ENCODE data around the gene DIP2C. TPM values are rescaled to one million over a fixed set of nuclear protein-coding genes. Genes with fewer than 3 reads are reported as not detected.
A peak's percentile ranks its signal among the peaks of the same experiment; 100 is the strongest.

The DIP2C gene
- total RNA-seq, 1 experiment from 2014 or later: 11.4 TPM

DNA sequence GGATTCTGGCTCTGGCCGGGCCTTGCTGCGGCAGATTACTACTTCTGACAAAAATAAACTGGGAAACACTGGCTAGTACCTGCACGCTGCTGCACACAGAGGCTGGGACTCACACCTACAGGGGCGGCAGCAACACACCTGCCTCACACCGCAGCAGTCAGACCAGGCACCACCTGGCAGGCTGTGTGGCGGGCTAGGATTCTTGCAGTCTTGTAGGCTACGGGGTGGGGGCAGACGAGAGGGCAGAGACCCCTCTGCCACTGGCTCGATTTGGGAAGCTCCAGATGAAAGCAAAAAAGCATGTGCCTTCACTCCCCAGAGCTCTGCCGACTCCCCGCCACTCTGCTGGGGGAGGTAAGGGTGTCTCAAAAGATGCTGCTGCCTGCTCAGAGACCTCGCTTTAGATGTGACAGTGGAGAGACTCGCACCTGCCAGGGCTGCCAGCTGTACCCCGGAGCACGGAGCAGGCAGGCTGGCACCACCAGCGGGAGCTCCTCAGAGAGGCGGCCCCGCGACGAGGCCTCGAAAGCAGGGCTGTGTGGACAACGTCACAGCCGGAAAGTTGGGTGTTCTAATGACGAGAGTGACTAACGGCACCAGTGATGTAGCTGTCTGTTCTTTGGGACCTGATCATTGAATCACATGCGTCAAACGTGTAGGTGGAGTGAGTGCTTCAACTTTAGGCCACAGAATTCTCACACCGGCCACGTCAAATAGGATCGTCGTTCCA, 303.7 kb downstream of the DIP2C start:
- TF ChIP-seq, protein P1, sequence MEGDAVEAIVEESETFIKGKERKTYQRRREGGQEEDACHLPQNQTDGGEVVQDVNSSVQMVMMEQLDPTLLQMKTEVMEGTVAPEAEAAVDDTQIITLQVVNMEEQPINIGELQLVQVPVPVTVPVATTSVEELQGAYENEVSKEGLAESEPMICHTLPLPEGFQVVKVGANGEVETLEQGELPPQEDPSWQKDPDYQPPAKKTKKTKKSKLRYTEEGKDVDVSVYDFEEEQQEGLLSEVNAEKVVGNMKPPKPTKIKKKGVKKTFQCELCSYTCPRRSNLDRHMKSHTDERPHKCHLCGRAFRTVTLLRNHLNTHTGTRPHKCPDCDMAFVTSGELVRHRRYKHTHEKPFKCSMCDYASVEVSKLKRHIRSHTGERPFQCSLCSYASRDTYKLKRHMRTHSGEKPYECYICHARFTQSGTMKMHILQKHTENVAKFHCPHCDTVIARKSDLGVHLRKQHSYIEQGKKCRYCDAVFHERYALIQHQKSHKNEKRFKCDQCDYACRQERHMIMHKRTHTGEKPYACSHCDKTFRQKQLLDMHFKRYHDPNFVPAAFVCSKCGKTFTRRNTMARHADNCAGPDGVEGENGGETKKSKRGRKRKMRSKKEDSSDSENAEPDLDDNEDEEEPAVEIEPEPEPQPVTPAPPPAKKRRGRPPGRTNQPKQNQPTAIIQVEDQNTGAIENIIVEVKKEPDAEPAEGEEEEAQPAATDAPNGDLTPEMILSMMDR (IDR thresholded peaks at IDR 0.05; ENCODE audit: insufficient read depth in 1 of 2, low read depth in 1 of 2, low read length in 1 of 2, severe bottlenecking in 1 of 2, unreplicated experiment in 1 of 2): no peak
- intact Hi-C loops (cut with micrococcal nuclease; ENCODE audit: unreplicated experiment): loop anchor here (5.0 kb wide), 1 partner anchor 58 kb away; no protein-coding TSS in a partner anchor
- no TSS peak for BruUV-seq (replicated peaks)
- Mint-ChIP-seq H3K9me3 (ENCODE audit: unreplicated experiment) (no peaks in the 10 kb centered on the region), H3K36me3 (ENCODE audit: insufficient read depth, unreplicated experiment) (peaks cover 24% of the 10 kb centered on the region), H3K27me3 (ENCODE audit: insufficient read depth, unreplicated experiment) (no peaks in the 10 kb centered on the region), H3K27ac (ENCODE audit: unreplicated experiment) (no peak overlapping the region), H3K4me3 (ENCODE audit: unreplicated experiment) (no peak overlapping the region), H3K4me1 (ENCODE audit: low read depth, unreplicated experiment) (peaks cover 6% of the 10 kb centered on the region)
- no peaks in the 10 kb centered on the region for H3K9me3 ChIP-seq
- no peak for DNase-seq
- no peaks in the 10 kb centered on the region for H3K36me3 ChIP-seq (ENCODE audit: control insufficient read depth, insufficient read depth, low read length)
- no peaks in the 10 kb centered on the region for H3K4me1 ChIP-seq
- CTCF ChIA-PET: interaction anchor here (0.9 kb wide), 1 partner anchor 403 kb away, joined by 3 read pairs; no protein-coding TSS in a partner anchor
- H3K27me3 ChIP-seq (replicated peaks; ENCODE audit: control insufficient read depth, insufficient read depth, low read length): no peaks in the 10 kb centered on the region
- POLR2A ChIA-PET: no interaction called here
- no peak overlapping the region for H3K4me3 ChIP-seq (ENCODE audit: low read depth, low read length)

DNA sequence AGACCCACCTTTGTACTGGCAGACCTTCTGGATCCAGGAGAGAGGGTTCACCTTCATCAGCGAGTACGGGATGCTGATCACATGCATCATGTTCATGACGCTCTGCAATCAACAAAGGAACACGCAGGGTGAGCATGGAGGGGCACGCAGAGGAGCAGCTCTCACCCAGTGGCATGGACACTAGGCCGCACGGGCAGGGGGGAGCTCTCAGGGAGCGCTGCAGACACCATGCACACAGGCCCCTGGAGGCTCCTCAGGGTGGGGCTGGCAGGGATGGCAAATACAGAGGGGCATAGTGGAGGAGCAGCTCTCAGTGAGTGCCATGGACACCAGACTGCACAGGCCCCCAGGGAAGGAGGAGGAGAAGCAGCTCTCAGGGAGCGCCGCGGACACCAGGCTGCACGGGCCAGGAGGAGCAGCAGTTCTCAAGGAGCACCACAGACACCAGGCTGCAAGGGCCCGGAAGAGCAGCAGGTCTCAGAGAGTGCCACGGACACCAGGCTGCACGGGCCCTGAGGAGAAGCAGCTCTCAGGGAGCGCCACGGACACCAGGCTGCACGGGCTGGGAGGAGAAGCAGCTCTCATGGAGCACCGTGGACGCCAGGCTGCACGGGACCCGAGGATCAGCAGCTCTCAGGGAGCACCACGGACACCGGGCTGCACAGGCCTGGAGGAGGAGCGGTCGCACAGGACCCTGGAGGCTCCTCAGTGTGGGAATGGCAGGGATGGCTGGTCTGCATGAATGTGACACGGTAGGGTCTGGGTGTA, 304.7 kb downstream of the DIP2C start:
- Mint-ChIP-seq H3K9me3 (ENCODE audit: unreplicated experiment) (no peaks in the 10 kb centered on the region), H3K4me1 (ENCODE audit: low read depth, unreplicated experiment) (peaks cover 6% of the 10 kb centered on the region), H3K27ac (ENCODE audit: unreplicated experiment) (no peak overlapping the region), H3K27me3 (ENCODE audit: insufficient read depth, unreplicated experiment) (no peaks in the 10 kb centered on the region), H3K36me3 (ENCODE audit: insufficient read depth, unreplicated experiment) (peaks cover 24% of the 10 kb centered on the region), H3K4me3 (ENCODE audit: unreplicated experiment) (no peak overlapping the region)
- CTCF ChIA-PET: interaction anchor here (0.6 to 0.7 kb wide), 2 partner anchors 20 to 88 kb away, joined by 5 to 6 read pairs; no protein-coding TSS in a partner anchor
- DNase-seq: peak in 1 of 2 experiments; percentile 32
- intact Hi-C loops (cut with micrococcal nuclease; ENCODE audit: unreplicated experiment): loop anchor here (5.0 kb wide), 1 partner anchor 57 kb away; no protein-coding TSS in a partner anchor
- no peaks in the 10 kb centered on the region for H3K4me1 ChIP-seq
- no peaks in the 10 kb centered on the region for H3K36me3 ChIP-seq (ENCODE audit: control insufficient read depth, insufficient read depth, low read length)
- POLR2A ChIA-PET: no interaction called here
- no peak overlapping the region for H3K4me3 ChIP-seq (ENCODE audit: low read depth, low read length)
- TF ChIP-seq, protein P1 (IDR thresholded peaks at IDR 0.05; ENCODE audit: insufficient read depth in 1 of 2, low read depth in 1 of 2, low read length in 1 of 2, severe bottlenecking in 1 of 2, unreplicated experiment in 1 of 2): no peak
- BruUV-seq (replicated peaks): no TSS peak
- no peaks in the 10 kb centered on the region for H3K27me3 ChIP-seq (replicated peaks; ENCODE audit: control insufficient read depth, insufficient read depth, low read length)
- no peaks in the 10 kb centered on the region for H3K9me3 ChIP-seq

DNA sequence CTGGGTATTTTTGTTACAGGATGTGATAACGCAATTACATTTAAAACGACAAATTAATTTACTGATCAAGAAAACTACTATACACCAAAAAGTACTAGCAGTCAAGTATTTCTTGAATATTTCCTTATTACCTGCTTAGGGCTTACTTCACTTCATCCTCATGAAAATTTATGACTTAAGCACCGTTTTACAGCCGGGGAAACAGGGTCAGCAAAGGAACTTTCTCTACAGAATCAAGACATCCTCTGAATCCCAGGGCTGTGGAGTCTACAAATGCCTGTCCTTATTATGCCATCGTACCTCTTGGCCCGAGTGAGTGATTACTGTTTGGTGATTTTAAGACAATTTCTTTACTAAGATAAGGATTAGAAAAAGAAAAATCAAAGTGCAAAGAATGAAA, 305.9 kb downstream of the DIP2C start:
- BruUV-seq (replicated peaks): no TSS peak

More for the DNA sequence above, 305.9 kb downstream of the DIP2C start:
- no peaks in the 10 kb centered on the region for H3K36me3 ChIP-seq (ENCODE audit: control insufficient read depth, insufficient read depth, low read length)
- H3K27ac Mint-ChIP-seq (ENCODE audit: unreplicated experiment): no peak overlapping the region
- peaks cover 22% of the 10 kb centered on the region for H3K36me3 Mint-ChIP-seq (ENCODE audit: insufficient read depth, unreplicated experiment)
- H3K9me3 ChIP-seq: no peaks in the 10 kb centered on the region
- ChIA-PET CTCF (no interaction called here), POLR2A (no interaction called here)
- peaks cover 4% of the 10 kb centered on the region for H3K4me1 Mint-ChIP-seq (ENCODE audit: low read depth, unreplicated experiment)
- no peak for DNase-seq
- no peaks in the 10 kb centered on the region for H3K27me3 Mint-ChIP-seq (ENCODE audit: insufficient read depth, unreplicated experiment)
- no peaks in the 10 kb centered on the region for H3K4me1 ChIP-seq
- TF ChIP-seq, protein P1 (IDR thresholded peaks at IDR 0.05; ENCODE audit: insufficient read depth in 1 of 2, low read depth in 1 of 2, low read length in 1 of 2, severe bottlenecking in 1 of 2, unreplicated experiment in 1 of 2): no peak
- H3K9me3 Mint-ChIP-seq (ENCODE audit: unreplicated experiment): no peaks in the 10 kb centered on the region
- H3K4me3 Mint-ChIP-seq (ENCODE audit: unreplicated experiment): no peak overlapping the region
- intact Hi-C loops (cut with micrococcal nuclease; ENCODE audit: unreplicated experiment): no loop called here
- H3K27me3 ChIP-seq (replicated peaks; ENCODE audit: control insufficient read depth, insufficient read depth, low read length): no peaks in the 10 kb centered on the region
- H3K4me3 ChIP-seq (ENCODE audit: low read depth, low read length): no peak overlapping the region
